ENCODE data around the gene SCG3.
"Not testable (repeated sequence)": the region's sequence is repeated elsewhere in the genome, so short reads cannot be mapped to it uniquely, and the experiment has no call there.

Gene SCG3

GRCh38 chr15:51649659-51650521, 31.4 kb upstream of the SCG3 start:
- no peak overlapping the region for H3K4me3 ChIP-seq (ENCODE audit: low read depth, low read length)
- peak; percentile 75 for DNase-seq (ENCODE audit: low read depth)
- TF ChIP-seq, protein P1, sequence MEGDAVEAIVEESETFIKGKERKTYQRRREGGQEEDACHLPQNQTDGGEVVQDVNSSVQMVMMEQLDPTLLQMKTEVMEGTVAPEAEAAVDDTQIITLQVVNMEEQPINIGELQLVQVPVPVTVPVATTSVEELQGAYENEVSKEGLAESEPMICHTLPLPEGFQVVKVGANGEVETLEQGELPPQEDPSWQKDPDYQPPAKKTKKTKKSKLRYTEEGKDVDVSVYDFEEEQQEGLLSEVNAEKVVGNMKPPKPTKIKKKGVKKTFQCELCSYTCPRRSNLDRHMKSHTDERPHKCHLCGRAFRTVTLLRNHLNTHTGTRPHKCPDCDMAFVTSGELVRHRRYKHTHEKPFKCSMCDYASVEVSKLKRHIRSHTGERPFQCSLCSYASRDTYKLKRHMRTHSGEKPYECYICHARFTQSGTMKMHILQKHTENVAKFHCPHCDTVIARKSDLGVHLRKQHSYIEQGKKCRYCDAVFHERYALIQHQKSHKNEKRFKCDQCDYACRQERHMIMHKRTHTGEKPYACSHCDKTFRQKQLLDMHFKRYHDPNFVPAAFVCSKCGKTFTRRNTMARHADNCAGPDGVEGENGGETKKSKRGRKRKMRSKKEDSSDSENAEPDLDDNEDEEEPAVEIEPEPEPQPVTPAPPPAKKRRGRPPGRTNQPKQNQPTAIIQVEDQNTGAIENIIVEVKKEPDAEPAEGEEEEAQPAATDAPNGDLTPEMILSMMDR (IDR thresholded peaks at IDR 0.05; ENCODE audit: control insufficient read depth, extremely low read depth, insufficient read depth) = peak; percentile 82

- no peak for DNase-seq (ENCODE audit: low read depth)
- no peak overlapping the region for H3K4me3 ChIP-seq (ENCODE audit: low read depth, low read length)
- TF ChIP-seq, protein P1 (IDR thresholded peaks at IDR 0.05; ENCODE audit: control insufficient read depth, extremely low read depth, insufficient read depth) = no peak
These were observed 29.1 kb upstream of the SCG3 start for GRCh38 chr15:51652084-51652668.

- not testable (repeated sequence) for H3K4me3 ChIP-seq (ENCODE audit: low read depth, low read length); DNase-seq (ENCODE audit: low read depth)
These were observed 25.8 kb upstream of the SCG3 start for GRCh38 chr15:51655401-51656057.

GRCh38 chr15:51658664-51659063, 22.6 kb upstream of the SCG3 start:
- TF ChIP-seq, protein P1 (IDR thresholded peaks at IDR 0.05; ENCODE audit: control insufficient read depth, extremely low read depth, insufficient read depth) = no peak
- DNase-seq (ENCODE audit: low read depth) = no peak
- no peak overlapping the region for H3K4me3 ChIP-seq (ENCODE audit: low read depth, low read length)

DNA sequence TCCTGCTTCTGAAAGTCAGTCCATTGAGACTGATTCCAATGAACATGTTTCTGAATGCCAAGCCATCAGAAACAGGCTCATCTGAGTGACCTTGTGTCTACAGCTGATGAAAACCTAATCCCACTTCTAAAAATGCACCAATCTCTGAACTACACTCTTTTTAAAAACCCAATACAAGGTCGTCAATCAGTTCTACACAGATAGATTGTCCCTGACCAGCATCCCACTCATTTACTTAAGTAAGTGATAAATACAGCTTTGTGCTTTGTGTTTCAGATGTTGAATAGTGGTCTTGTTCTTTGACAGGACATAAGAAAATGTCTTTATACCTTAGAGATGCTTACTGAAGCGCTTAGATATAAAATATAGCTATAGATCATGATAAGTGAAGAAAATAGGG, 20.2 kb upstream of the SCG3 start:
- no peak overlapping the region for H3K4me3 ChIP-seq (ENCODE audit: low read depth, low read length)
- DNase-seq (ENCODE audit: low read depth) = no peak
- TF ChIP-seq, protein P1 (IDR thresholded peaks at IDR 0.05; ENCODE audit: control insufficient read depth, extremely low read depth, insufficient read depth) = no peak

GRCh38 chr15:51667478-51667877, 13.8 kb upstream of the SCG3 start:
- TF ChIP-seq, protein P1 (IDR thresholded peaks at IDR 0.05; ENCODE audit: control insufficient read depth, extremely low read depth, insufficient read depth) = no peak
- no peak for DNase-seq (ENCODE audit: low read depth)
- H3K4me3 ChIP-seq (ENCODE audit: low read depth, low read length) = no peak overlapping the region

DNA sequence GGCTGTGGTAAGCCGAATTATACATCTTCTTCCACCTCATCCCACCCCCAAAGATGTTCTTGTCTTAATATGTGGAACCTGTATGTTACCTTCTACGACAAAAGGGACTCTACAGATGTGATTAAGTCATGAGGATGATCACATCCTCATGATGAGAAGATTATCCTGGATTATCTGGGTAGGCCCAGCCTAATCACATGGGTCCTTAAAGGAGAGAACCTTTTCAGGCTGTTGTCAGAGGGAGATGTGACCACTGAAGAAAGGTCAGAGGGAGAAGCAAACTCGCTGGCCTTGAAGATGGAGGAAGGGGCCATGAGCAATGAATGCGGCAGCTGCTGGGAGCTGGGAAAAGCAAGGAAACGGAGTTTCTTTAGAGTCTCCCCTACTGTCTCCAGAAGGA, 12.9 kb upstream of the SCG3 start:
- TF ChIP-seq, protein P1 (IDR thresholded peaks at IDR 0.05; ENCODE audit: control insufficient read depth, extremely low read depth, insufficient read depth) = no peak
- no peak overlapping the region for H3K4me3 ChIP-seq (ENCODE audit: low read depth, low read length)
- no peak for DNase-seq (ENCODE audit: low read depth)
